ENCODE data around the gene ATP13A3.

DNA sequence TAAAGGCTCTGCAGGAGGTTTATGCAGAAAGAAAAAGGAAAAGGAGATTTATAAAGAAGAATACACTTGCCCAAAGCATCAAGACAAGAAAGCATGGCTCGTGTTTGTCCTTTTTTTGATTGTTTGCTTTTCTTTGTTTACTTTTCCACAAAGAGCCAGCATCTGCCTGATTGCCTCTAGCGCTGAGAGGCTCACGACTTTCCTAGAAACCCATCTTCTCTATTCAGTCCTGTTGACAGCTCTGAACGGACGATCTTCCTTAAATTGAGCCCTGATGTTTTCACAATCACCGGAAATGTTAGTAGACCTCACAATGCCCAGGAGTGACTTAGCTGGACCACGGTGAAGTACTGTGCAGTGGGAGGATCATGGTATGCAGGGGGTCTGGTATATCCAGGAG lies 100.2 kb downstream of the ATP13A3 start:
- TF ChIP-seq, protein P1, sequence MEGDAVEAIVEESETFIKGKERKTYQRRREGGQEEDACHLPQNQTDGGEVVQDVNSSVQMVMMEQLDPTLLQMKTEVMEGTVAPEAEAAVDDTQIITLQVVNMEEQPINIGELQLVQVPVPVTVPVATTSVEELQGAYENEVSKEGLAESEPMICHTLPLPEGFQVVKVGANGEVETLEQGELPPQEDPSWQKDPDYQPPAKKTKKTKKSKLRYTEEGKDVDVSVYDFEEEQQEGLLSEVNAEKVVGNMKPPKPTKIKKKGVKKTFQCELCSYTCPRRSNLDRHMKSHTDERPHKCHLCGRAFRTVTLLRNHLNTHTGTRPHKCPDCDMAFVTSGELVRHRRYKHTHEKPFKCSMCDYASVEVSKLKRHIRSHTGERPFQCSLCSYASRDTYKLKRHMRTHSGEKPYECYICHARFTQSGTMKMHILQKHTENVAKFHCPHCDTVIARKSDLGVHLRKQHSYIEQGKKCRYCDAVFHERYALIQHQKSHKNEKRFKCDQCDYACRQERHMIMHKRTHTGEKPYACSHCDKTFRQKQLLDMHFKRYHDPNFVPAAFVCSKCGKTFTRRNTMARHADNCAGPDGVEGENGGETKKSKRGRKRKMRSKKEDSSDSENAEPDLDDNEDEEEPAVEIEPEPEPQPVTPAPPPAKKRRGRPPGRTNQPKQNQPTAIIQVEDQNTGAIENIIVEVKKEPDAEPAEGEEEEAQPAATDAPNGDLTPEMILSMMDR (IDR thresholded peaks at IDR 0.05; ENCODE audit: low read length) = no peak
- no peak for TF ChIP-seq EZH2 (IDR thresholded peaks at IDR 0.05; ENCODE audit: borderline replicate concordance, low read length)
